Adrenal gland (tissue), 5 donors: ENCODE measurements around the gene TSPAN7.

Experiments used
- CTCF ChIP-seq, 6 experiments: fragments of 450-650 bp in 4 of 6; fragments of 200-600 bp in 2 of 6; sonication (generic) in 1 of 6; IDR thresholded peaks; 1 replicate in 5 of 6; 2 replicates in 1 of 6; pipeline versions ENCODE4 v1.5.1 to v1.8.0; 2016 to 2021; ENCODE audit warnings: antibody characterized with exemption in 6 of 6, mild to moderate bottlenecking in 2 of 6, moderate library complexity in 1 of 6
- POLR2A ChIP-seq, 2 donors: fragments of 450-650 bp; IDR thresholded peaks; one replicate each; pipeline ENCODE4 v1.6.1; 2017; ENCODE audit warnings: antibody characterized with exemption in 2 of 2, mild to moderate bottlenecking in 2 of 2, moderate library complexity in 1 of 2
- donor health status: DM: no; HTN: no; CAD: no.

GRCh38 chrX:38732866-38733265 is 171.5 kb downstream of the TSPAN7 start:
- TF ChIP-seq CTCF (IDR thresholded peaks at IDR 0.05) (no peak), POLR2A (IDR thresholded peaks at IDR 0.05) (no peak)
